HepG2 (cell line): ENCODE results near the gene ZDHHC8. TPM values are rescaled to one million over a fixed set of nuclear protein-coding genes. Genes with fewer than 3 reads are reported as not detected.

ENCODE experiments used
- ATAC-seq: fragments of 200-7000 bp; cut with Tn5 transposase; 3 replicates; pipeline ENCODE4 v1.9.1; 2020; ENCODE audit warnings: mild to moderate bottlenecking, moderate library complexity
- BruUV-seq: library from RNA; stranded (reverse); fragments of 400-500 nt; replicated peaks from 2 replicates; lab custom pipeline; 2021; lab: Mats Ljungman, UMichigan
- CTCF ChIA-PET: fragments of 300-600 bp; formaldehyde crosslinking; extraction: SDS; loops from one replicate; lab custom pipeline; 2021; ENCODE audit warnings: low total read pairs, inconsistent platforms, low intra/inter-chr PET ratio; lab: Yijun Ruan, JAX
- POLR2A ChIA-PET: fragments of 350-600 bp; sonication (Branson Sonifier 250); formaldehyde crosslinking; loops from one replicate; lab custom pipeline; 2020; ENCODE audit warnings: antibody characterized with exemption, inconsistent platforms; lab: Yijun Ruan, JAX
- DNase-seq: peaks from one replicate; pipeline ENCODE4 v3.0.0-alpha.2; 2015; ENCODE audit warnings: low spot score
- FAIRE-seq: peaks from 3 replicates; lab custom pipeline; 2011; peaks lifted over from hg19 to GRCh38; lab: Jason Lieb, UNC
- H2AFZ ChIP-seq: one replicate; pipeline ENCODE4 v1.6.1; 2011; ENCODE audit warnings: low read length, inconsistent platforms
- H3K27ac ChIP-seq: fragments of 300-600 bp; 3 replicates; pipeline ENCODE4 v1.8.0; 2011; ENCODE audit warnings: mixed run types, mild to moderate bottlenecking, mixed read lengths, low read length, inconsistent platforms; ENCODE audit not compliant: insufficient read depth; ENCODE audit errors: extremely low read length
- H3K27me3 ChIP-seq, 2 experiments: fragments of 200-600 bp in 1 of 2; 2 replicates in 1 of 2; 3 replicates in 1 of 2; pipeline versions ENCODE4 v1.6.0 to v1.8.0; 2011; ENCODE audit warnings: low read length in 2 of 2, mild to moderate bottlenecking in 2 of 2, moderate library complexity in 2 of 2, inconsistent platforms in 1 of 2; ENCODE audit not compliant: insufficient read depth in 2 of 2, control insufficient read depth in 1 of 2
- H3K36me3 ChIP-seq, 2 experiments: fragments of 200-600 bp in 1 of 2; replicated peaks in 1 of 2; 2 replicates in 1 of 2; 3 replicates in 1 of 2; pipeline versions ENCODE4 v1.5.1 to v1.8.0; 2011; ENCODE audit warnings: low read length in 2 of 2, inconsistent platforms in 1 of 2; ENCODE audit not compliant: insufficient read depth in 2 of 2, control insufficient read depth in 1 of 2
- H3K4me1 ChIP-seq: 2 replicates; pipeline ENCODE4 v1.5.1; 2012; ENCODE audit warnings: low read length, inconsistent platforms; ENCODE audit not compliant: insufficient read depth
- H3K4me2 ChIP-seq: 2 replicates; pipeline ENCODE4 v1.6.0; 2011; ENCODE audit warnings: low read depth, low read length, inconsistent platforms
- H3K4me3 ChIP-seq, 3 experiments: fragments of 200-600 bp in 1 of 3; sonication (generic), shearing (Covaris generic) in 1 of 3; replicated peaks in 1 of 3; 2 replicates each; pipeline ENCODE4 v1.5.1; 2011 to 2016; ENCODE audit warnings: low read length in 3 of 3, inconsistent platforms in 2 of 3, low read depth in 2 of 3, mild to moderate bottlenecking in 2 of 3, control low read depth in 1 of 3, mixed read lengths in 1 of 3; ENCODE audit not compliant: insufficient read depth in 1 of 3
- H3K79me2 ChIP-seq: one replicate; pipeline ENCODE4 v1.6.1; 2011; ENCODE audit warnings: low read length, inconsistent platforms; ENCODE audit not compliant: insufficient read depth
- H3K9ac ChIP-seq: 2 replicates; pipeline ENCODE4 v1.6.0; 2011; ENCODE audit warnings: mild to moderate bottlenecking, low read depth, low read length, inconsistent platforms; ENCODE audit not compliant: insufficient read depth
- H3K9me3 ChIP-seq: 2 replicates; pipeline ENCODE4 v1.5.1; 2012; ENCODE audit warnings: mild to moderate bottlenecking, low read length
- H4K20me1 ChIP-seq: 2 replicates; pipeline ENCODE4 v1.6.0; 2011; ENCODE audit warnings: inconsistent platforms, mild to moderate bottlenecking, low read length, moderate library complexity; ENCODE audit not compliant: insufficient read depth
- AHR ChIP-seq: IDR thresholded peaks from 2 replicates; pipeline ENCODE4 v1.6.1; 2018; ENCODE audit warnings: missing genetic modification reagents, missing compliant biosample characterization
- ATRX ChIP-seq: sonication (generic); formaldehyde crosslinking; IDR thresholded peaks from 2 replicates; pipeline ENCODE4 v1.4.0; 2020; ENCODE audit warnings: missing genetic modification reagents, borderline replicate concordance
- CBFB ChIP-seq: sonication (generic); formaldehyde crosslinking; IDR thresholded peaks from 2 replicates; pipeline ENCODE4 v1.4.0; 2020; ENCODE audit warnings: missing genetic modification reagents
- E2F1 ChIP-seq: sonication (generic); formaldehyde crosslinking; IDR thresholded peaks from 2 replicates; pipeline ENCODE4 v1.5.0; 2020; ENCODE audit warnings: missing genetic modification reagents
- ETS1 ChIP-seq: sonication (generic); formaldehyde crosslinking; IDR thresholded peaks from 2 replicates; pipeline ENCODE4 v1.4.0; 2020; ENCODE audit warnings: missing genetic modification reagents
- GABPA ChIP-seq, 2 experiments: IDR thresholded peaks; 2 replicates each; pipeline ENCODE4 v1.6.1; 2011 to 2016; ENCODE audit warnings: low read depth in 2 of 2, low read length in 1 of 2, missing biosample characterization in 1 of 2, missing genetic modification characterization in 1 of 2
- KLF9 ChIP-seq: IDR thresholded peaks from 2 replicates; pipeline ENCODE4 v1.6.1; 2016; ENCODE audit warnings: low read depth
- KMT2B ChIP-seq: IDR thresholded peaks from 2 replicates; pipeline ENCODE4 v1.6.1; 2016; ENCODE audit warnings: missing genetic modification reagents, missing compliant biosample characterization
- MLXIP ChIP-seq: sonication (generic); formaldehyde crosslinking; IDR thresholded peaks from 2 replicates; pipeline ENCODE4 v1.9.0; 2021; ENCODE audit warnings: missing genetic modification reagents, borderline replicate concordance
- SOX6 ChIP-seq, 2 experiments: fragments of 450-650 bp in 1 of 2; sonication (generic) in 1 of 2; formaldehyde crosslinking in 1 of 2; IDR thresholded peaks; 2 replicates each; pipeline versions ENCODE4 v1.4.0 to v1.6.1; 2017 to 2020; ENCODE audit warnings: antibody characterized with exemption in 1 of 2, mild to moderate bottlenecking in 1 of 2, missing genetic modification reagents in 1 of 2
- SP4 ChIP-seq: sonication (generic); formaldehyde crosslinking; IDR thresholded peaks from 2 replicates; pipeline ENCODE4 v1.8.1; 2023; ENCODE audit warnings: mild to moderate bottlenecking, missing genetic modification reagents
- TEAD2 ChIP-seq: sonication (generic); formaldehyde crosslinking; IDR thresholded peaks from 2 replicates; pipeline ENCODE4 v1.9.0; 2021; ENCODE audit warnings: missing genetic modification reagents
- ZNF451 ChIP-seq: sonication (generic); formaldehyde crosslinking; IDR thresholded peaks from 2 replicates; pipeline ENCODE4 v1.5.0; 2020; ENCODE audit warnings: mild to moderate bottlenecking, missing genetic modification reagents
- ZNF878 ChIP-seq: sonication (generic); formaldehyde crosslinking; IDR thresholded peaks from 2 replicates; pipeline ENCODE4 v1.8.1; 2023; ENCODE audit warnings: mild to moderate bottlenecking, missing genetic modification reagents, moderate library complexity
- ZNF891 ChIP-seq: sonication (generic); formaldehyde crosslinking; IDR thresholded peaks from 2 replicates; pipeline ENCODE4 v1.5.0; 2020; ENCODE audit warnings: mild to moderate bottlenecking, missing genetic modification reagents
- ZSCAN29 ChIP-seq: sonication (generic); formaldehyde crosslinking; conservative IDR thresholded peaks from 2 replicates; pipeline ENCODE4 v1.4.0; 2020; ENCODE audit warnings: mild to moderate bottlenecking, missing genetic modification reagents
- WGBS: methylation state at CpG from one replicate; pipeline ENCODE4 v1.1.6; 2017; ENCODE audit warnings: low lambda C conversion rate; 5-methylcytosine and 5-hydroxymethylcytosine counted together
- in situ Hi-C: cut with HindIII; loops from 2 replicates; pipeline ENCODE4 v1.10.0; 2017; ENCODE audit warnings: low pct_unique_long_range_greater_than_20kb; ENCODE audit not compliant: extremely low pct_ligation_motif_present
- intact Hi-C: fragments of 100-400 bp; cut with micrococcal nuclease; formaldehyde crosslinking; loops from one replicate; pipeline ENCODE4 v1.10.0; 2022; ENCODE audit not compliant: unreplicated experiment
- polyA plus RNA-seq, 8 experiments: library from polyadenylated mRNA; depleted of rRNA in 3 of 8; stranded (reverse) in 7 of 8; unstranded in 1 of 8; fragments of >200 nt; fragmentation: Illumina TruSeq in 4 of 8; extraction: Trizol in 4 of 8; gene quantifications; 2 replicates each; pipeline versions ENCODE4 v1.2.1 to v1.2.3, GENCODE V29; 2011 to 2016; ENCODE audit warnings: low read depth in 4 of 8, missing spikeins in 1 of 8, mixed read lengths in 1 of 8; ENCODE audit not compliant: insufficient read depth in 1 of 8
- total RNA-seq, 5 experiments: library from RNA; depleted of rRNA; stranded (reverse); fragments of >200 nt; fragmentation: Illumina TruSeq; extraction: Trizol; gene quantifications; 2 replicates each; pipeline ENCODE4 v1.2.3, GENCODE V29; 2016; ENCODE audit warnings: low read depth in 1 of 5

Gene ZDHHC8
- total and polyA plus RNA-seq, 2 of the 13 experiments (the other 11 are each of a cell fraction or from before 2014, with no cell fraction given) = 7.5 to 21.3 TPM

GRCh38 chr22:20183823-20184222, 52.2 kb downstream of the ZDHHC8 start:
- H4K20me1 ChIP-seq = 0 out of 2 replicates have a peak, but pooled peaks cover 3% of the 10 kb centered on the region
- TF ChIP-seq GABPA (IDR thresholded peaks at IDR 0.05; ENCODE audit: low read depth, low read length) = no peak
- no peak for TF ChIP-seq GABPA (CRISPR knock-in tag; IDR thresholded peaks at IDR 0.05; ENCODE audit: low read depth)
- no peak for TF ChIP-seq SOX6 (IDR thresholded peaks at IDR 0.05)
- TF ChIP-seq SOX6 (CRISPR knock-in tag; IDR thresholded peaks at IDR 0.05) = no peak
- TF ChIP-seq MLXIP = no peak
- TF ChIP-seq SP4 = no peak
- TF ChIP-seq ATRX (CRISPR knock-in tag) = no peak
- TF ChIP-seq CBFB (CRISPR knock-in tag) = no peak
- TF ChIP-seq ETS1 (CRISPR knock-in tag) = no peak
- TF ChIP-seq ZNF891 = no peak
- TF ChIP-seq ZNF451 (CRISPR knock-in tag) = no peak
- no peak for TF ChIP-seq E2F1 (CRISPR knock-in tag)
- no peak for TF ChIP-seq AHR (CRISPR knock-in tag)
- TF ChIP-seq TEAD2 (CRISPR knock-in tag) = no peak
- TF ChIP-seq KLF9 (CRISPR knock-in tag) = no peak
- TF ChIP-seq KMT2B (CRISPR knock-in tag) = no peak
- no peak for TF ChIP-seq ZNF878 (CRISPR knock-in tag)
- no peak for TF ChIP-seq ZSCAN29
- H3K27me3 ChIP-seq = peaks cover 24 to 57% of the 10 kb centered on the region in 2 experiments; a peak in 4 of 5 replicates
- intact Hi-C loops = no loop called here
- no peaks in the 10 kb centered on the region for H3K9me3 ChIP-seq
- H3K36me3 ChIP-seq = no peaks in the 10 kb centered on the region
- H3K9ac ChIP-seq = no peak overlapping the region
- no peak overlapping the region for H3K27ac ChIP-seq
- in situ Hi-C loops = no loop called here
- ATAC-seq = no peak
- H3K4me2 ChIP-seq = no peak overlapping the region
- 30% methylated on average over 2 of the region's 6 CpGs for WGBS
- H3K79me2 ChIP-seq = no peaks in the 10 kb centered on the region
- ChIA-PET CTCF (no interaction called here), POLR2A (no interaction called here)
- no peak for FAIRE-seq
- no TSS peak for BruUV-seq
- H3K4me1 ChIP-seq = no peaks in the 10 kb centered on the region
- no peak overlapping the region for H3K4me3 ChIP-seq
- DNase-seq = no peak
- H2AFZ ChIP-seq = no peak overlapping the region
